ENCODE data around the gene RIN1.
"Not testable (repeated sequence)": the region's sequence is repeated elsewhere in the genome, so short reads cannot be mapped to it uniquely, and the experiment has no call there.

Gene RIN1

DNA sequence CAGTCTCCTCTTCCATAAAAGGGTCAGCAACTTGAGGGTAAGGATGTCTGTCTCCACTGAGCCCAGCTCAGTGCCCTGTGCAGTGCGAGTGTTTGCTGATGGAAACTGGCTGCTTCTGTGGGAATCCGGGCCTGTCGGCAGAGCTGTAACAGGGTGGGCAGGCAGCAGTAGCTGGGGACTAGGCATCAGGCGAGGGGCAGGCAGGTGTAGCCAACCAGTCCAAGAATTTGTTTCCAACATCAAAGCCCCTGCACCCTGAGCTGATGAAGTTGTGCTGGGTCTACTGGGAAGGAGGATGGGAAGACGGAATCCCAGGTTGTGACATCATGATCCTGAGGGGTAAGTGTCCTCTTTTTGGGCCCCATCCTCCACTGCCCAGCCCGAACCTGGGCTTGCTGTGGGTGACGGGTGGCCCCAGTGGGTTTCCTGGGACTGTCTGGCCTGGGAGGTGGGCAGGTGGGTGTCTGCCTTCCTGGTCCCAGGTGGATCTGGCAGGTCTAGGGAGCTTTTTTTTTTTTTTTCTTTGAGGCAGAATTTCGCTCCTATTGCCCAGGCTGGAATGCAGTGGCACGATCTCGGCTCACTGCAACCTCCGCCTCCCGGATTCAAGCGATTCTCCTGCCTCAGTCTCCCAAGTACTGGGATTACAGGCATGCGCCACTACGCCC is 24.3 kb upstream of the RIN1 start:
- DNase-seq, result no peak

DNA sequence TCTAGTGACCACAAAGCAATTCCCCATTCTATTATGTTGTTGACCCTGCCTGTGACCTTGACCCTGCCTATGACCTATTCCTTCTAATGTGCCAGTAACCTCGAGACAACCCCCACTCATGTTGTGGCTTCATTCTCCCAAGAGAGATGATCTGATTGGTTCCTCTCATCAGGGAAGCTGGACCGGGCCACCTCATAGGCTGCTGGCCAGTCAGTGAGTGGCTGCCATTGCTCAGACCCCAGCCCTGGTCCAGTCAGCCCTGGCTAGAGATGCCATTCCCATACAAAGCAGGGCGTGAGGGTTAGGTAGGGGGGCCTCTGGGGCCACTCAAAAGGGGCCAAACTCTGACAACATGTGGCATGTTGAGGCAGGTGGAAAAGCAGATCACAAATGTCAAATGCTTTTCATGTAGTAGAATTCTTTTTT is 23.4 kb upstream of the RIN1 start:
- DNase-seq, result no peak

DNA sequence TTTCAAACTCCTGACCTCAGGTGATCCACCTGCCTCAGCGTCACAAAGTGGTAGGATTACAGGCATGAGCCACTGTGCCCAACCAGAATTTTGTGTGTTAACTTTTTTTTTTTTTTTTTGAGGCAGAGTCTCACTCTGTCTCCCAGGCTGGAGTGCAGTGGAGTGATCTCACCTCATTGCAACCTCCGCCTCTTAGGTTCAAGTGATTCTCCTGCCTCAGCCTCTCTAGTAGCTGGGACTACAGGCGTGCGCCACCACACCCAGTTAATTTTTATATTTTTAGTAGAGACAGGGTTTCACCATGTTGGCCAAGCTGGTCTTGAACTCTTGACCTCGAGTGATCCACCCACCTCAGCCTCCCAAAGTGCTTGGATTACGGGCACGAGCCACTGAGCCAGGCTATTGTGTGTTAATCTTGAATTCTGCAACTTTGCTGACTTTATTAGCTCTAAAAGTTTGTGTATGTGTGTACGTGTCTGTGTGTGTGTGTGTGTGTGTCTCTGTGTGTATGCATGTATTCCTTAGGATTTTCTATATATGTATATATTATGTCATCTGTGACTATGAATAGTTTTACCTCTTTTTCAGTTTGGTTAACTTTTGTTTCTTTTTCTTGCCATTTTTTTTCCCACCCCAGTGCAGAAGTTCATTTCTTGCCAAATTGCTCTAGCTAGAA is 14.5 kb upstream of the RIN1 start:
- DNase-seq, result not testable (repeated sequence)

DNA sequence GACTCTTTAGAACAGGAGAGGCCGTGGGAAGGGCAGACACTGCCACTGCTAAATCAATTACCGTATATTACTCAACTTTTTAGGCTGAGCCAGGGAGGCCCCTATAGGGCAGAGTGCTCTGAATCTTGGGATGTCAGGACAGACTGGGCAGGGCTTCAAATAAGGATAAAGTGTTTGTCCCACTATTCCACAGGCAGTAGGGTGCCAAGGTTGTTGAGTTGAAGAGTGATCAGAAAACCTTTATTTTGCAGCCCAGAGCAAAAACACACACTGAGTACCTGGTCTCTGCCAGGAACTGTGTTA is 12.8 kb upstream of the RIN1 start:
- no peak for DNase-seq

DNA sequence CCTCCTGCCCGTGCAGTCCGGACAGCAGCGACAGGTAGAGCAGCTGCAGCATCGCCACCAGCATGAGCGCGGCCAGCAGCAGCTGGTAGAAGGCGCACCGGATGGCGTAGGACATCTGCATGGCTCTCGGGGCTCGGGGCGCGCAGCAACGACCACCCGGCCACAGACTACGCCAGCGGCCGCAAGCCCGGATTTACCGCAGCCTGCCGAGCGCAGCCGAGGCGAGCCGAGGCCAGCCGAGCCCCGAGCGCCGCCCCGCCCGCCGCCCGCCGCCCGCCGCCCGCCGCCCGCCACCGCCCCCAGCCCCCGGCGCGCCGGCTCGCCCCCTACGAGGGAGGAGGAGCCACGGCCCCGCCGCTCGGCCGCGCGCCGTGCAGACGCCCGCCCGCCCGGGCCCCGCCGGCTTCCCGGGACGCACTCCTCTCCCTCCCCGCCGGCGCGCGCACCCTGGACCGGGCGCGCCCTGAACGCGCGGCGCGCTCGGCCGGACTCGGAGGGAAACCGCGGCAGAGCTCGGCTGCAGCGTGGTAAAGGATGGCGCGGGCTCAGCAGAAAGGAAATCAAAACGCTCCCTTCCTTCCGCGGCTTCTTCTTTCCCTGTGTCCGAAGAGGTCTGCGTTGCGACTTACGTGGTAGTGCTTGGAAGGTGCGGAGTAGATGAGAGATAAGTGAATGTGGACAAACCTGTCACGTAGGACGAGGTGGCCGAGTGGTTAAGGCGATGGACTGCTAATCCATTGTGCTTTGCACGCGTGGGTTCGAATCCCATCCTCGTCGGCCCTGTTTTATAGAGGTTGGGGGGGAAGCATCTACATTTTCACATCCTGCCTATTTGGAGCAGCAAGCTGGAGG is 11.4 kb upstream of the RIN1 start, which contains the start of gene B4GAT1:
TSS of gene B4GAT1 (minus strand) at position 205 of the 852 bp plus-strand sequence. CDS start at position 121, 84 bp downstream.
- DNase-seq, result peak; percentile 58

DNA sequence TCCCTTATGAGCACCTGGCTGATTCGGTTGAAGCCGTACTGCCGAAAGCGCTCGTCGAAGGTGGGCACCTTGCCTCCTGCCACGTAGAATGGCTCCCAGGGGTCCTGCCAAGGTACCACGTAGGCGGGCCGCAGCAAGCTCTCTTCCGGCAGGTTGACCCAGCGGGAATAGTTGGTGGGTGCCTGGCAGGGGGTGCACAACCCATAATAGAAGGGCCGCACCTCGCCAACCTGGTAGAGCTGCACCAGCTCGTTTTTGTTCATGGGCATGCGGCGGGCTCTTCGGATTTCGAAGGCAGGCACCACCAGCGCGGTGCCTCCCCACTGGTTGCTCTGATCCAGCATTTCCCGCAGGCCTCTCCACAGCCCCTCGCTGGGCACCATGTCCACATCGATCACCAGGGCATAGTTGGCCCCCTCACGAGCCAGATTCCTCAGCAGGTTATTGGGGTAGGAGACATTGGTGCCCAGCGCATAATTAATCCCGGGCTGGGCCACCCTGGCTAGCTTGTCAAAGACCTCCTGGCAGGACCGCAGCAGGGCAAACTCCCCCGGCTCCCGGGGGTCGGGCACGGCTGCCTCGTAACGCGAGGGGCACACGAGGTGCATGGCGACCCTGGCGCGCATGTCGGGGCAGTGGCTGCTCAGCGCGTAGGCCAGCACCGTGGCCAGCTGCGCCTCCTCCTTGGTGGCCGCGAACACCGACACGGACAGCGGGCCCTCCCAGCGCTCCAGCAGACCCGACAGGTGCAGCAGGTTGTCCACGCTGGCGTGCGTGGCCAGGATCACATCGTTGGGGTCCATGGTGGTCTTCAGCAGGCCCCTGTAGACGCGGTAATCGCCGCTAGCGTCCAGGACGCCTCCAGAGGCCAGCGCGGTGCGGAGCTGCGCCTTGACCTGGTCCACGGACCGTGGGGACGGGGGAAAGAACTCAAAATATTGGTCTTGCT is 10.5 kb upstream of the RIN1 start:
- no peak for DNase-seq

DNA sequence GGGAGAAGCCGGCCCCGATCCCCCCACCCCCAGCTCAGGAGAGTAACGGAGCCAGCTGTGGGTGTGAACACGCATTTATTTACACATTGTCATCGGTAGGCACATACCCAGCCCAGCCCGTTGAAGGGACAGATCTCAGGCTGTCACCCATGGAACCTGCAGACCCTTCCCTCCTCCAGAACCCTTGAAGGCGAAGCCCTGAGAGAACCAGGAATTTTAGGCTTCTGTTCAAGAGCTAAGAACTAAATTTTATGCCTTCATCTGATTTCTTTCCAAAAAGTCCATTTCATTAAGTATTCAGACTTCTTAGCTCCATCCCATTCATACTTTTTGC is 9.0 kb upstream of the RIN1 start:
- no peak for DNase-seq

DNA sequence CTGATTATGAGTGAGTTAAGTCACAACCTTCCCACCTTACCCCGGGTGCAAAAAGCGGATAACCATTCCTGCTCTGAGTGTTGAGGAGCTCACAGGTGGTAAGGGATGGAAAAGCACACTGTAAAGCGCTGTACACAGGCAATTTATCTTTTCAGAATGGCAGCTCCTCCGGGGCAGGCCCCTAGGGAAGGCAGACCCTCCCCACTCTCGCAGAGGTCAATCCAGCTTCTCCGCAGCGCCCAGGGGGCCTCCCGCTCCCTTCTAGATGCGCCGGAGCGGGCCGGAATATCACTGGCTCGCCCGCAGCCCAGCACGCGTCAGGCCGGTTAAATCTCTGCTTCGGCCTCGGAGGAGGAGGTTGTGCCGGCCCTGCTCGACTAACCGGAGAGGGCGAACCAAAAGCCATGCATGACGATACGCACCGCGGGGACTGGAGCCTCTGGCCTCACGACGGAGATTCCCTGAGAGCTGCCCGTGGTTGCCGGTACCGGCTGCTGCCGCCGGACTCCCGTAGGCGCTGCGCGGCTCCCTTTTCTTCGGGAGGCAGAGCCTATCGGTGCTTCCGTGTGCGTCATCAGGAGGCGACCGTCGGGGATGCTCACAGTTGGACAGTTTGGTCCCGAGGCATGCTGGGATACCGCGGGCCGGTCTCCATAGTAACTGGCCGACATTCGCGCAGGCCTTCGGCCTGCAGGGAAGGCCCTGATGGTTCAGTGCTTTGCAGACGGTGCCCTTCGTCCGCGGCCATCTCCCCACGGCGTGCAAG is 8.5 kb upstream of the RIN1 start, which contains the start of gene BRMS1:
TSS of gene BRMS1 (minus strand) at position 555 of the 766 bp plus-strand sequence. CDS start 2,870 bp downstream, outside the sequence.
- peak; percentile 97 for DNase-seq

DNA sequence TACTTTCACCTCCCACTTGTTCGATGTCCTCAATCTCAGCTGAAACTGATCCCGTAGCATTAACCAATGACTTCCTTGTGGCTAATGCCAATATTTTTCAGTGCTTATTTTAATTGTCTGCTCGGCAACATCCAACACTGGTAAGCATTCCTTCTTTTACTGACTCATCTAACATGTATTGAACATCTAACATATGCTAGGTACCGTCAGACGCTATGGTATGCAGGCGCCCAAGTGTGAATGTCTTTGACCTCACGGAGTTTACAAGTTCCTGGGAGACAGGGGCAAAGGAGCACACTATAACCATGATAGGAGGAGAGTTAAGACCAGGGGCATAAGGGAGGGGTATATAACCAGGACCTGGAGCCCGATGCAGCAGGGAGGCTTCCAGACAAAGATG is 6.9 kb upstream of the RIN1 start:
- no peak for DNase-seq

DNA sequence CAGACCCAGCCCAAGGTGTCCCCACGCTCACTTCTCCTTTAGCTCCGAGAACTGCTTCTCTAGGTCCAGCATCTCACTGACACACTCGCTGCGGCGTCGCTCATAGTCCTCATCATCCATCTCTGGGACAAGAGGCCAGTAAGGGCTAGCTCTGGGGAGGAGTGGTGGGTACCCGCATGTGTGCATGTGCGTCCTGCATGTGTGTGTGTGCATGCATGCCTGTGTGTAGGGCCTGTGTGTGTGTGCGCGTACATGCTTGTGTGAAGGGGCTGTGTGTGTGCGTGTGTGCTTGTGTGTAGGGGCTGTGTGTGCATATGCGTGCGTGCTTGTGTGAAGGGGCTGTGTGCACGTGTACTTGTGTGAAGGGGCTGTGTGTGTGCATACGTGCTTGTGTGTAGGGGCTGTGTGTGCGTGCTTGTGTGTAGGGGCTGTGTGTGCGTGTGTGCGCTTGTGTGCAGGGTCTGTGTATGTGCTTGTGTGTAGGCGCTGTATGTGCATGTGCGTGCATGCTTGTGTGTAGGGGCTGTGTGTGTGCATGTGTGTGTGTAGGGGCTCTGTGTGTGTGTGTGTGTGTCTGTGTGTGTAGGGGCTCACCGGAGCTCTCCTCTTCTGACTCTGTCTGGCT is 5.4 kb upstream of the RIN1 start:
- no peak for DNase-seq

DNA sequence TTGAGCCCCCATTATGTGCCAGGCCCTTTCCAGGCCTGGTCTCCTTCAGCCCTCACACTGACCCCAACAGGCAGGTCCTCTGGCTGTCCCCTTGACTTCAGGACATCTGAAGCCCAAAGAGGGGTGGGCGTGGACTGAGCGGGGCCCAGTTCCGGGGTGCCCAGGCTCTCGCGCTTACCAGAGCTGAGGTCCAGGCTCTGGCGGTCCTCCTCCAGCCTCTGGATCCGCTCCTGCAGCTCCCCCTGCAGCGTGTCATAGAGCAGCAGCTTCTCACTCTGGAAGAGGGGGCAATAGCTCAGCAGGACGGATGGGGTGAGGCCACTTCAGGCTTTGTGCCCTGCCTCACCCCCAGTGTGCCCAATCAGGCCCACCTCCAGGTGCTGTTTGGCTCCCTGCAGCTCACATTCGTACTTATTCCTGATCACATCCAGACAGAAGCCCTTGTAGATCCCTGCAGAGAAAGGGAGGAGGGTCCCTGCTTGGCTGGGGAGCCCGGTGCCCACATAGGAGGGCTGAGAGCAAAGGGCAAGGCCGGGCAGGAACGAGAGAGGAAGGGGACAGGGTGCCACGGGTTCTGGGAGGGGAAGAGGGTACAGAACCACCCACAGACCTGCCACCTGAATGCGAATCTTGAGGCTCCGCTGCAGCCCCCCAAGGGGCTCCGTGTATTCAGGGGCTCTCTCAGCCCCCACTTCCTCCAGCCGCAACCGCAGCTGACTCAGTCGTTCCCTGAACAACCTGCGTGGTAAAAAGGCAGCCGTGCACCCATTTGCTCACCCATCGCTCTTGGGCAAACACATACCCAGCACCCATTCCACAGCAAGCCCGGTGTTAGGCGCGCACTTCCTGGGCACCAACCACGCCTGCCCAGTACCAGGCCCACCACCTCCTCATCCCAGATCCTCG is 4.6 kb upstream of the RIN1 start:
- no peak for DNase-seq

DNA sequence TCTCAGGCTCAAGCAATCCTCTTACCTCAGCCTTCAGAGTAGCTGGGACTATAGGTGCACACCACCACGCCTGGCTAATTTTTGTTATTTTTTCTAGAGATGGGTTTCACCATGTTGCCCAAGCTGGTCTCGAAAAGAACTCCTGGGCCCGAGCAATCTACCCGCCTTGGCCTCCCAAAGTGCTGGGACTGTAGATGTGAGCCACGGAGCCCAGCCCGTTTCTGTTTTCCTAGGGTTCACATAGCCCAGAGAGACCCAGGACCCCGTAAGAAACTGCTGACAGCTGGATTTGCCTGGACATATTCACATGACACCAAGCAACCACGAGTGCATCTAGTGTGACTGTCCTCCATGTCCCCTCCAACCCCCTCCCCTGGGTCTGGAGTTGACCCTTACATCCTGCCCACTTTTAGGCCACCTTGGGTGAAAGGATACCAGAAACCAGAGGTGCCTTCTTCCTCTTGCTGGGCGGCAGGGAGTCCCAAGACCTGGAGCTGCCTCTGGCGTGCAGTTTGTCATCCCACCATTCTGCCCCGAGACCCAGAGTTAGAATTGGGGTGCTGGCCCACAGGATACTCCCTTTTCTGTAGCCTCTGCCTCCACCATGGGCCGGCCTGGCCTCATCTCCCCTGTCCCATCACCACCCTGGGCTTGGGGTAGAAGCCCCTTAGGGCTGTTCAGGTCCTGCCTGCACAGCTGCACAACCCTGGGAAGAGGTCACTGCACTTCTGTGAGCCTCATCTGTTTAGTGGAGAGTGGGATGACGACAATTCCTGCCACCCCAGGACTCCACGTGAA is 3.7 kb upstream of the RIN1 start:
- DNase-seq, result no peak

DNA sequence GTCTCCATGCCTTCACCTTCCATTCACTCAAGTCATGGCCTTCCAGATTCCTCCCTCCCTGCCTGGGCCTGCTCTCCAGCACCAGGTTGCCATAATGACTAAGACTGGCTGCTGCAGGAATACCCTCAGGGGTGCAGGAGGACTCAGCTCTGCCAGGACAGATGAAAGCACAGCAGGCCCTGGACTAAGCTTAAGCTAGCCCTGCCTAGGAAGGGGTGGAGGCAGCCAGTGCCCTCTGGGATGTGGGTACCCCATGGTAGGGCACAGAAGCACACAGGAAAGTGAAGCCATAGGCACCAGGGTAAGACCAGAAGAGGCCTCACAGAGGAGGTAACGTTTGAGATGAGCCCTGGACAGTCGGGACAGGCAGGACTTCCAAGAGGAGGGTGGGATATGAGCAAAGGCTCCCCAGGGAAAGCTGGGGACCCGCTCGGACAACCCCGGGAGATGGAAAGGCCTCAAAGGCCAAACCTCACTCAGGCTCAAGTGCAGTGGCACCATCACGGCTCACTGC is 3.0 kb upstream of the RIN1 start:
- no peak for DNase-seq

DNA sequence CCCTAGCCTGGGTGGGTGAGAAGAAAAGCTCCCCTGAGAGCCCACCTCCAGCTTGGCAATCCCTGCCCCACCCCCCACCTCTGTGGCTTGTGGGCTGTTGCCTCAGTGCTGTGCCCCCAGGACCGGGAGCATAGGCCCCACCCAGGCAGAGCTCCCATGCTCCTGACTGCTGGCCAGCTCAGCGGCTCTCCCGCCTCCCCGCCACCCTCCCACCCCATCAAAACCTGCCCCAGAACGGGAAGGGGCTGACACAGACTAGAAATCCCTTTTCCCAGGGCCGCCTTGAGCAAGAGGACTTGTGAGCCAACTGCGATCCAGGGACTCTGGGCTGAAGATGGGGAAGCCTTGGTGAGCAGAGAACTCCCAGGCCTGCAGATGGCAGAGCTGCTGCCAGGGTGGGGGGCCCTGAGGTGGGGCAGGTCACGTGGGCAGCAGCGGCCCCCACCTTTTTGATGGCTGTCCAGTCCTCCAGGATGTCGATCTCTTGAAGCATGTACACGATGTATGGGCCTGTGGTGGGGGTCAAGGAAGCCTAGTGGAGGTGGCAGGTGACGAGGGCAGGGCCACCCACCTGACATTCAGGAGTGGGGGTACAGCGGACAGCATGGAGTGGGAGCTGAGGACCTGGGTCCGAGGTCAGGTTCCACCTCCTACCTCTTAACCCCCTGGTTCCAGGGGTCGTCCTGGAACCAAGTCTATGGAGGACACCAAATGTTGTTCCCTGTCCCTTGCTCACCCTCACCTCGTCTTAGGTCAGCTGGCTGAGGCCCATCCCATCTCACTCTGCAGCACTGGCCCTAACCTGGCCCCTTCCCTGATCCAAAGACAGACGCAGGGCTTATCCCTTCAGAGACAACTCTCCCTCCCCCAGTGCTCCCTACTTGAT is 2.3 kb upstream of the RIN1 start:
- DNase-seq, result no peak

DNA sequence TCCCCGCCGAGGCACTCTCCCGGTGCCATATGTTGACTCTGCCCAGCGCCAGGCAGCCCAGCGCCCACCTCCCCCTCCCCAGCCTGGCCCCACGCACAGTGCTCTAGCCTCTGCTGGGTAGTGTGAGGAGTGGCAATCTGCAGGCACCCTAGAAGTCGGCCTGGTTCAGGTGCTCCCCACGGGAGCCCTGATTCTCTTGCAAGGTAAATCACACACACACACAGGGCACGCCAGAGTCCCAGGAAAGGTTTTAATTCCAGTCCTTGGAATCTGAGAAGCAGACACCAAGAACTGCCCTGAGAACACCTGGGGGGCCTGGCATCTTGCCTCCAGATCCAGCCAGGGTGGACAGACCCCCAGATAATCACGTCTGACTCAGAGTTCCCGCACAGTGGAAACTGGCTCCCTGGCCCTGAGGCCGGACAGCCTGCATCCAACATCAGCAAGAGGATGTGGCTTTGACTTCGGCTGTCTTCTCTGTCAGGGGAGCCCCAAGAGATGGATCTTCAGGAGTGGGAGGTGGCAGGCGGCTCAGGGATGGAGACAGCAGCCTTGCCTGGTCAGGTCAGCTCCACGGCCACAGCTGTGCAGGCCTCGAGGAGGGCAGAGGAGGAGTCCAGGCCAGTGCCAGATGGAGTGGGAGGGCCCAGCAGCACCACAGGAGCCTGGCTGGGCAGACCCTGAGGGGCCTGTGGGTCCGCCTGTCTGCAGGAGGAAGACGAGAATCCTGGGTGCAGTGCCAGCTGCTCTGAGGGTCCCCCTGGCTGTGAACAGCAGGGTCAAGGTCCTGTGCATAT is 1.1 kb upstream of the RIN1 start:
- DNase-seq, result no peak

DNA sequence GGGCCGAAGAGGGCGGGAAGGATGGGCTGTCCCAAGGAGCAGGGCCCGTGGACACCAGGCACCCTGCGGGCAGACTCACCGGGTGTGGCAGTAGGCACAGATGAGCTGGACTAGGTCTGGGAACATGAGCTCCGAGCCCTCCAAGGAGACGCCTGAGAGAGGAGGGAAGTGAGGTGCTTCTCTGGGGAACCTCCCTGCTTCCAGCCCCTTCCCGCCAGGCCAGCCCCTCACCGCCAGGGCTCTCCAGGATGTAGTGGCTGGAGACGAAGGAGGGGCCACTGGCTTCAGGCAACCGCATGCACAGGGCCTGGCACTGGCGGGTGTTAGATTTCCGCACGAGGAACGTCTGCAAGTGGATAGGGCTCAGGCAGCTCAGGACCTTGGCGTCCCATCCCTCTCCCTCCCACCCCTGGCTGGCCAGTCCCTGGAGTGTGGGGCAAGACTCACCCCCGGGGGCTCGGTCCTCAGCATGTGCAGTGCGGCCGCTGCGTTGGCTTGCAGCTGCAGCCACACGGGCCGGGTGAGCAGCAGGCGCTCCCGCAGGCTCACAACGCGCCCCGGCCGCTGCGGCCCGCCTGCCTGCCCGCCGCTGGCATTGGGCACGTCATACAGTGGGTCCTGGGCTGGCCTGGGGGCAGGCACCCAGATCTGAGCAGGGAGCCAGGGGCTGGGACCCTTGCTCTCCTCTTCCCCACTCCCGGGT is 552 bp downstream of the RIN1 start:
- peak; percentile 55 for DNase-seq
